Trophoblast cell (in vitro differentiated cells and primary cell): ENCODE results near the gene POLR1G.

ENCODE experiments used
- DNase-seq, 2 donors: peaks; one replicate each; pipeline ENCODE4 v3.0.0-alpha.2; 2016
- H2AFZ ChIP-seq: 2 replicates; pipeline ENCODE4 v1.6.1; 2013; ENCODE audit warnings: low read length, moderate library complexity, mild to moderate bottlenecking; ENCODE audit not compliant: insufficient read depth, poor library complexity
- H2AK5ac ChIP-seq: 2 replicates; pipeline ENCODE4 v1.6.1; 2013; ENCODE audit warnings: mild to moderate bottlenecking, low read length
- H2BK120ac ChIP-seq: 2 replicates; pipeline ENCODE4 v1.6.1; 2013; ENCODE audit warnings: low read length, mild to moderate bottlenecking, moderate library complexity; ENCODE audit not compliant: insufficient read depth, poor library complexity
- H2BK12ac ChIP-seq: 2 replicates; pipeline ENCODE4 v1.6.1; 2013; ENCODE audit warnings: mild to moderate bottlenecking, low read length, moderate library complexity
- H2BK5ac ChIP-seq: 2 replicates; pipeline ENCODE4 v1.6.1; 2013; ENCODE audit warnings: low read length, low read depth, moderate library complexity, mild to moderate bottlenecking; ENCODE audit not compliant: poor library complexity
- H3K14ac ChIP-seq: 2 replicates; pipeline ENCODE4 v1.6.1; 2013; ENCODE audit warnings: mild to moderate bottlenecking, low read length
- H3K18ac ChIP-seq: 2 replicates; pipeline ENCODE4 v1.6.1; 2013; ENCODE audit warnings: mild to moderate bottlenecking, low read length
- H3K23ac ChIP-seq: 2 replicates; pipeline ENCODE4 v1.6.1; 2013; ENCODE audit warnings: low read length
- H3K27ac ChIP-seq: 2 replicates; pipeline ENCODE4 v1.5.1; 2013; ENCODE audit warnings: low read depth, mild to moderate bottlenecking, inconsistent platforms, low read length, moderate library complexity
- H3K27me3 ChIP-seq: 2 replicates; pipeline ENCODE4 v1.6.1; 2013; ENCODE audit warnings: inconsistent platforms, mild to moderate bottlenecking, low read length, moderate library complexity; ENCODE audit not compliant: insufficient read depth
- H3K36me3 ChIP-seq, 2 experiments: 1 replicate in 1 of 2; 2 replicates in 1 of 2; pipeline ENCODE4 v1.6.1; 2013; ENCODE audit warnings: low read length in 2 of 2, mild to moderate bottlenecking in 2 of 2, moderate library complexity in 1 of 2; ENCODE audit not compliant: insufficient read depth in 2 of 2, control insufficient read depth in 1 of 2
- H3K4ac ChIP-seq: 2 replicates; pipeline ENCODE4 v1.6.1; 2013; ENCODE audit warnings: low read depth, mild to moderate bottlenecking, low read length, moderate library complexity
- H3K4me1 ChIP-seq, 2 experiments: 1 replicate in 1 of 2; 2 replicates in 1 of 2; pipeline ENCODE4 v1.6.1; 2013; ENCODE audit warnings: low read length in 2 of 2, mild to moderate bottlenecking in 2 of 2, moderate library complexity in 1 of 2; ENCODE audit not compliant: insufficient read depth in 2 of 2, control insufficient read depth in 1 of 2
- H3K4me2 ChIP-seq: 2 replicates; pipeline ENCODE4 v1.6.1; 2013; ENCODE audit warnings: inconsistent platforms, mild to moderate bottlenecking, low read length, moderate library complexity
- H3K4me3 ChIP-seq: 2 replicates; pipeline ENCODE4 v1.5.1; 2013; ENCODE audit warnings: mild to moderate bottlenecking, low read depth, low read length, inconsistent platforms
- H3K79me1 ChIP-seq: one replicate; pipeline ENCODE4 v1.6.1; 2013; ENCODE audit warnings: low read length
- H3K79me2 ChIP-seq: 2 replicates; pipeline ENCODE4 v1.6.1; 2013; ENCODE audit warnings: low read length, mild to moderate bottlenecking; ENCODE audit not compliant: control insufficient read depth, insufficient read depth, poor library complexity
- H3K9ac ChIP-seq: 2 replicates; pipeline ENCODE4 v1.6.1; 2013; ENCODE audit warnings: mild to moderate bottlenecking, low read length
- H3K9me3 ChIP-seq: 2 replicates; pipeline ENCODE4 v1.6.1; 2013; ENCODE audit warnings: low read depth, mild to moderate bottlenecking, control low read depth, inconsistent platforms, low read length; ENCODE audit not compliant: insufficient read depth
- H4K12ac ChIP-seq: 2 replicates; pipeline ENCODE4 v1.6.1; 2013; ENCODE audit warnings: low read depth, mild to moderate bottlenecking, low read length, moderate library complexity
- H4K8ac ChIP-seq: 2 replicates; pipeline ENCODE4 v1.6.1; 2013; ENCODE audit warnings: low read depth, mild to moderate bottlenecking, low read length, moderate library complexity
- H4K91ac ChIP-seq: one replicate; pipeline ENCODE4 v1.6.1; 2013; ENCODE audit warnings: low read depth, mild to moderate bottlenecking, low read length, moderate library complexity
- WGBS: extraction: QIAGEN DNeasy Blood & Tissue Kit; methylation state at CpG from one replicate; pipeline ENCODE4 v1.1.7; 2013; ENCODE audit warnings: missing lambda C conversion rate; ENCODE audit not compliant: insufficient read length, insufficient coverage; ENCODE audit errors: extremely low coverage; 5-methylcytosine and 5-hydroxymethylcytosine counted together

POLR1G gene

GRCh38 chr19:45448425-45448756, 41.9 kb downstream of the POLR1G start:
- H3K23ac ChIP-seq = no peak overlapping the region
- no peak overlapping the region for H3K4ac ChIP-seq
- H3K79me2 ChIP-seq = peaks cover 8% of the 10 kb centered on the region
- H2AFZ ChIP-seq = no peak overlapping the region
- peak in 1 of 2 donors; percentile 22 for DNase-seq
- H3K9me3 ChIP-seq = no peaks in the 10 kb centered on the region
- H4K8ac ChIP-seq = no peak overlapping the region
- no peak overlapping the region for H4K12ac ChIP-seq
- H2BK12ac ChIP-seq = no peak overlapping the region
- H3K4me3 ChIP-seq = no peak overlapping the region
- no peak overlapping the region for H2BK120ac ChIP-seq
- H3K9ac ChIP-seq = no peak overlapping the region
- H3K27ac ChIP-seq = no peak overlapping the region
- WGBS = no CpG with 5 or more reads among the region's 3 CpGs
- peaks cover 38% of the 10 kb centered on the region for H3K79me1 ChIP-seq
- H2AK5ac ChIP-seq = no peak overlapping the region
- no peak overlapping the region for H3K14ac ChIP-seq
- H2BK5ac ChIP-seq = no peak overlapping the region
- H3K4me1 ChIP-seq = peaks cover 7 to 28% of the 10 kb centered on the region in 2 experiments
- H4K91ac ChIP-seq = no peak overlapping the region
- H3K36me3 ChIP-seq = no peaks in the 10 kb centered on the region
- H3K18ac ChIP-seq = no peak overlapping the region
- no peaks in the 10 kb centered on the region for H3K27me3 ChIP-seq
- no peak overlapping the region for H3K4me2 ChIP-seq

- H3K4me2 ChIP-seq = no peak overlapping the region
- H3K4ac ChIP-seq = peak overlapping the region; percentile 60
- H3K27ac ChIP-seq = no peak overlapping the region
- peak in 1 of 2 donors; percentile 46 for DNase-seq
- H2BK120ac ChIP-seq = no peak overlapping the region
- H3K27me3 ChIP-seq = no peaks in the 10 kb centered on the region
- peak overlapping the region; percentile 7 for H2BK5ac ChIP-seq
- no peak overlapping the region for H3K14ac ChIP-seq
- peak overlapping the region; percentile 15 for H4K8ac ChIP-seq
- peak overlapping the region; percentile 46 for H3K18ac ChIP-seq
- peaks cover 9 to 30% of the 10 kb centered on the region in 2 experiments for H3K4me1 ChIP-seq
- peaks cover 4% of the 10 kb centered on the region for H3K79me2 ChIP-seq
- H4K12ac ChIP-seq = no peak overlapping the region
- no CpG with 5 or more reads among the region's 7 CpGs for WGBS
- H3K4me3 ChIP-seq = no peak overlapping the region
- peak overlapping the region; percentile 37 for H2BK12ac ChIP-seq
- no peak overlapping the region for H3K9ac ChIP-seq
- peaks cover 36% of the 10 kb centered on the region for H3K79me1 ChIP-seq
- no peaks in the 10 kb centered on the region for H3K9me3 ChIP-seq
- peak overlapping the region; percentile 1 for H4K91ac ChIP-seq
- H2AFZ ChIP-seq = no peak overlapping the region
- H3K36me3 ChIP-seq = no peaks in the 10 kb centered on the region
- H2AK5ac ChIP-seq = no peak overlapping the region
- H3K23ac ChIP-seq = no peak overlapping the region
Observed at GRCh38 chr19:45448887-45449299, 42.4 kb downstream of the POLR1G start.

- H3K4me2 ChIP-seq = peak overlapping the region; percentile 66
- peaks cover 3% of the 10 kb centered on the region for H3K79me2 ChIP-seq
- H3K9me3 ChIP-seq = no peaks in the 10 kb centered on the region
- H3K36me3 ChIP-seq = no peaks in the 10 kb centered on the region
- peak overlapping the region; percentile 94 for H2BK120ac ChIP-seq
- DNase-seq = no peak
- H2BK5ac ChIP-seq = peak overlapping the region; percentile 96
- H4K12ac ChIP-seq = peak overlapping the region; percentile 66
- H3K14ac ChIP-seq = peak overlapping the region; percentile 92
- no peaks in the 10 kb centered on the region for H3K27me3 ChIP-seq
- no peak overlapping the region for H3K18ac ChIP-seq
- no peak overlapping the region for H3K9ac ChIP-seq
- H4K8ac ChIP-seq = peak overlapping the region; percentile 87
- H3K23ac ChIP-seq = no peak overlapping the region
- H2AK5ac ChIP-seq = no peak overlapping the region
- H4K91ac ChIP-seq = peak overlapping the region; percentile 96
- whole genome bisulfite sequencing = no CpG with 5 or more reads among the region's 5 CpGs
- peak overlapping the region; percentile 60 for H3K27ac ChIP-seq
- peaks cover 12 to 28% of the 10 kb centered on the region in 2 experiments for H3K4me1 ChIP-seq
- H3K4ac ChIP-seq = peak overlapping the region; percentile 22
- H2BK12ac ChIP-seq = peak overlapping the region; percentile 19
- no peak overlapping the region for H2AFZ ChIP-seq
- peaks cover 35% of the 10 kb centered on the region for H3K79me1 ChIP-seq
- no peak overlapping the region for H3K4me3 ChIP-seq
Observed at GRCh38 chr19:45450012-45450333, 43.5 kb downstream of the POLR1G start.

GRCh38 chr19:45451131-45451849, 44.8 kb downstream of the POLR1G start:
- Histone ChIP-seq H2AFZ (peak overlapping the region; percentile 87), H3K27ac (peak overlapping the region; percentile 99), H4K12ac (peak overlapping the region; percentile 94), H3K18ac (peak overlapping the region; percentile 96), H4K91ac (peak overlapping the region; percentile 99), H3K9me3 (no peaks in the 10 kb centered on the region), H2BK120ac (peak overlapping the region; percentile 99), H3K4me1 (peaks cover 20 to 37% of the 10 kb centered on the region in 2 experiments), H3K27me3 (no peaks in the 10 kb centered on the region), H2BK12ac (peak overlapping the region; percentile 98), H3K79me2 (peaks cover 5% of the 10 kb centered on the region), H2AK5ac (peak overlapping the region; percentile 91), H3K4me2 (peak overlapping the region; percentile 70), H3K79me1 (peaks cover 47% of the 10 kb centered on the region), H3K23ac (no peak overlapping the region), H3K4ac (peak overlapping the region; percentile 90), H3K14ac (peak overlapping the region; percentile 97), H2BK5ac (peak overlapping the region; percentile 98), H3K36me3 (no peaks in the 10 kb centered on the region), H3K9ac (peak overlapping the region; percentile 46), H3K4me3 (peak overlapping the region; percentile 63), H4K8ac (peak overlapping the region; percentile 92)
- DNase-seq = peak in 1 of 2 donors; percentile 63
- no CpG with 5 or more reads among the region's 28 CpGs for WGBS
